BLaER1 treated with 17β-estradiol and CSF1 and Interleukin-3, amounts not matched to agents 10 nM and 100 nM (cell line): ENCODE data around the gene CNOT2.
"Not testable (repeated sequence)": the region's sequence is repeated elsewhere in the genome, so short reads cannot be mapped to it uniquely, and the experiment has no call there.

Source experiments
- H3K27ac ChIP-seq, 11 experiments: shearing (Covaris generic); formaldehyde crosslinking; 2 replicates each; pipeline ENCODE4 v1.8.1; 2022
- H3K27me3 ChIP-seq, 11 experiments: shearing (Covaris generic); formaldehyde crosslinking; 2 replicates each; pipeline ENCODE4 v1.8.1; 2022
- H3K36me3 ChIP-seq, 11 experiments: shearing (Covaris generic); formaldehyde crosslinking; 2 replicates each; pipeline ENCODE4 v1.8.1; 2022
- H3K4me1 ChIP-seq, 10 experiments: shearing (Covaris generic); formaldehyde crosslinking; 2 replicates each; pipeline ENCODE4 v1.8.1; 2022
- H3K4me2 ChIP-seq, 11 experiments: shearing (Covaris generic); formaldehyde crosslinking; 2 replicates each; pipeline ENCODE4 v1.8.1; 2022
- H3K4me3 ChIP-seq, 10 experiments: shearing (Covaris generic); formaldehyde crosslinking; 2 replicates each; pipeline ENCODE4 v1.8.1; 2022
- H3K9ac ChIP-seq, 11 experiments: shearing (Covaris generic); formaldehyde crosslinking; 2 replicates each; pipeline ENCODE4 v1.8.1; 2022
- H3K9me3 ChIP-seq, 11 experiments: shearing (Covaris generic); formaldehyde crosslinking; replicated peaks in 1 of 11; 2 replicates each; pipeline ENCODE4 v1.8.1; 2022
- H4K20me1 ChIP-seq, 11 experiments: shearing (Covaris generic); formaldehyde crosslinking; 2 replicates each; pipeline ENCODE4 v1.8.1; 2022
- Cebpa-rat ChIP-seq, 11 experiments: shearing (Covaris generic); IDR thresholded peaks; 2 replicates each; pipeline ENCODE4 v1.8.1; 2022

Gene CNOT2

GRCh38 chr12:70271025-70271424 is 27.8 kb downstream of the CNOT2 start:
- peaks cover 0 to 32% (median 10%) of the 10 kb centered on the region in 11 experiments; a peak in 12 of 22 replicates for H3K9me3 ChIP-seq
- peaks cover 73 to 100% (median 99%) of the 10 kb centered on the region in 11 experiments for H4K20me1 ChIP-seq
- no peak for TF ChIP-seq Cebpa-rat (IDR thresholded peaks at IDR 0.05)
- no peaks in the 10 kb centered on the region for H3K4me1 ChIP-seq
- H3K27me3 ChIP-seq = no peaks in the 10 kb centered on the region
- H3K36me3 ChIP-seq = peaks cover 0 to 58% (median 50%) of the 10 kb centered on the region in 11 experiments; a peak in 18 of 22 replicates
- H3K4me2 ChIP-seq = no peak overlapping the region
- no peak overlapping the region for H3K9ac ChIP-seq
- H3K4me3 ChIP-seq = no peak overlapping the region
- H3K27ac ChIP-seq = no peak overlapping the region

GRCh38 chr12:70272510-70272909 is 29.3 kb downstream of the CNOT2 start:
- Histone ChIP-seq H3K36me3 (peaks cover 0 to 51% (median 37%) of the 10 kb centered on the region in 11 experiments; a peak in 18 of 22 replicates), H4K20me1 (peaks cover 70 to 100% (median 98%) of the 10 kb centered on the region in 11 experiments), H3K4me2 (no peak overlapping the region)

GRCh38 chr12:70275045-70275444 is 31.8 kb downstream of the CNOT2 start:
- Histone ChIP-seq H3K4me1 (no peaks in the 10 kb centered on the region), H4K20me1 (peaks cover 52 to 100% (median 95%) of the 10 kb centered on the region in 11 experiments; a peak in 21 of 22 replicates), H3K4me3 (no peak overlapping the region), H3K9ac (no peak overlapping the region), H3K36me3 (peaks cover 19 to 73% (median 55%) of the 10 kb centered on the region in 11 experiments; a peak in 21 of 22 replicates), H3K27ac (no peak overlapping the region), H3K9me3 (peaks cover 0 to 26% (median 5%) of the 10 kb centered on the region in 11 experiments; a peak in 6 of 22 replicates), H3K27me3 (no peaks in the 10 kb centered on the region), H3K4me2 (no peak overlapping the region)
- TF ChIP-seq Cebpa-rat (IDR thresholded peaks at IDR 0.05) = no peak

More at GRCh38 chr12:70272510-70272909, 29.3 kb downstream of the CNOT2 start:
- Histone ChIP-seq H3K9ac (no peak overlapping the region), H3K27ac (no peak overlapping the region), H3K27me3 (no peaks in the 10 kb centered on the region), H3K4me3 (no peak overlapping the region), H3K9me3 (peaks cover 0 to 26% (median 5%) of the 10 kb centered on the region in 11 experiments; a peak in 6 of 22 replicates), H3K4me1 (no peaks in the 10 kb centered on the region)
- TF ChIP-seq Cebpa-rat (IDR thresholded peaks at IDR 0.05) = no peak

GRCh38 chr12:70277973-70278372 is 34.7 kb downstream of the CNOT2 start:
- peaks cover 35 to 81% (median 58%) of the 10 kb centered on the region in 11 experiments; a peak in 21 of 22 replicates for H3K36me3 ChIP-seq
- H4K20me1 ChIP-seq = peaks cover 33 to 100% (median 92%) of the 10 kb centered on the region in 11 experiments; a peak in 20 of 22 replicates

GRCh38 chr12:70278945-70279344 is 35.7 kb downstream of the CNOT2 start:
- Histone ChIP-seq H3K4me1 (no peaks in the 10 kb centered on the region), H3K9ac (no peak overlapping the region), H3K27me3 (no peaks in the 10 kb centered on the region), H3K27ac (no peak overlapping the region), H4K20me1 (peaks cover 30 to 100% (median 89%) of the 10 kb centered on the region in 11 experiments; a peak in 20 of 22 replicates), H3K4me2 (no peak overlapping the region), H3K9me3 (peaks cover 0 to under 1% (median 0%) of the 10 kb centered on the region in 11 experiments; a peak in 2 of 22 replicates), H3K36me3 (peaks cover 38 to 83% (median 58%) of the 10 kb centered on the region in 11 experiments), H3K4me3 (no peak overlapping the region)
- TF ChIP-seq Cebpa-rat (IDR thresholded peaks at IDR 0.05) = no peak

More at GRCh38 chr12:70277973-70278372, 34.7 kb downstream of the CNOT2 start:
- no peak for TF ChIP-seq Cebpa-rat (IDR thresholded peaks at IDR 0.05)
- H3K4me3 ChIP-seq = no peak overlapping the region
- H3K27me3 ChIP-seq = no peaks in the 10 kb centered on the region
- H3K27ac ChIP-seq = no peak overlapping the region
- no peaks in the 10 kb centered on the region for H3K4me1 ChIP-seq
- no peak overlapping the region for H3K9ac ChIP-seq
- H3K9me3 ChIP-seq = peaks cover 0 to 6% (median 0%) of the 10 kb centered on the region in 11 experiments; a peak in 3 of 22 replicates
- H3K4me2 ChIP-seq = no peak overlapping the region

GRCh38 chr12:70283232-70283631 is 40.0 kb downstream of the CNOT2 start:
- Histone ChIP-seq H3K27ac (no peak overlapping the region), H3K9me3 (peaks cover 0 to 10% (median 6%) of the 10 kb centered on the region in 11 experiments; a peak in 10 of 22 replicates), H4K20me1 (peaks cover 15 to 95% (median 64%) of the 10 kb centered on the region in 11 experiments; a peak in 19 of 22 replicates), H3K36me3 (peaks cover 66 to 97% (median 83%) of the 10 kb centered on the region in 11 experiments), H3K27me3 (no peaks in the 10 kb centered on the region), H3K4me3 (no peak overlapping the region), H3K9ac (no peak overlapping the region), H3K4me1 (no peaks in the 10 kb centered on the region), H3K4me2 (no peak overlapping the region)
- TF ChIP-seq Cebpa-rat (IDR thresholded peaks at IDR 0.05) = no peak

- Histone ChIP-seq H3K27me3 (no peaks in the 10 kb centered on the region), H3K36me3 (peaks cover 63 to 97% (median 80%) of the 10 kb centered on the region in 11 experiments), H3K9me3 (peaks cover 0 to 26% (median 14%) of the 10 kb centered on the region in 11 experiments; a peak in 13 of 22 replicates), H4K20me1 (peaks cover 8 to 89% (median 60%) of the 10 kb centered on the region in 11 experiments; a peak in 15 of 22 replicates), H3K27ac (no peak overlapping the region), H3K4me2 (no peak overlapping the region), H3K4me3 (no peak overlapping the region), H3K9ac (no peak overlapping the region), H3K4me1 (peaks cover 0 to 13% (median 5%) of the 10 kb centered on the region in 10 experiments; a peak in 9 of 20 replicates)
- TF ChIP-seq Cebpa-rat (IDR thresholded peaks at IDR 0.05) = no peak
Measured at GRCh38 chr12:70288817-70289216, 45.6 kb downstream of the CNOT2 start.

GRCh38 chr12:70290116-70290515 is 46.9 kb downstream of the CNOT2 start:
- peaks cover 0 to 30% (median 14%) of the 10 kb centered on the region in 11 experiments; a peak in 13 of 22 replicates for H3K9me3 ChIP-seq
- H3K36me3 ChIP-seq = peaks cover 61 to 97% (median 79%) of the 10 kb centered on the region in 11 experiments
- H3K27me3 ChIP-seq = no peaks in the 10 kb centered on the region
- peaks cover 0 to 13% (median 5%) of the 10 kb centered on the region in 10 experiments; a peak in 9 of 20 replicates for H3K4me1 ChIP-seq
- H3K4me3 ChIP-seq = no peak overlapping the region
- H4K20me1 ChIP-seq = peaks cover 15 to 89% (median 55%) of the 10 kb centered on the region in 11 experiments; a peak in 15 of 22 replicates
- no peak overlapping the region for H3K27ac ChIP-seq
- TF ChIP-seq Cebpa-rat (IDR thresholded peaks at IDR 0.05) = no peak
- H3K4me2 ChIP-seq = peak overlapping the region in 1 of 11 experiments; percentile 28; a peak in 2 of 22 replicates
- H3K9ac ChIP-seq = no peak overlapping the region

GRCh38 chr12:70292017-70292776 is 49.0 kb downstream of the CNOT2 start:
- H3K4me3 ChIP-seq = no peak overlapping the region
- H3K9me3 ChIP-seq = peaks cover 0 to 34% (median 18%) of the 10 kb centered on the region in 11 experiments; a peak in 17 of 22 replicates
- no peak overlapping the region for H3K27ac ChIP-seq
- peaks cover 56 to 94% (median 80%) of the 10 kb centered on the region in 11 experiments for H3K36me3 ChIP-seq
- H3K4me1 ChIP-seq = peaks cover 0 to 13% (median 5%) of the 10 kb centered on the region in 10 experiments; a peak in 9 of 20 replicates
- TF ChIP-seq Cebpa-rat (IDR thresholded peaks at IDR 0.05) = no peak
- H3K27me3 ChIP-seq = no peaks in the 10 kb centered on the region
- no peak overlapping the region for H3K9ac ChIP-seq
- H4K20me1 ChIP-seq = peaks cover 8 to 81% (median 50%) of the 10 kb centered on the region in 11 experiments; a peak in 15 of 22 replicates
- H3K4me2 ChIP-seq = no peak overlapping the region

GRCh38 chr12:70304684-70305555 is 61.7 kb downstream of the CNOT2 start:
- H3K27ac ChIP-seq = not testable (repeated sequence)

More at GRCh38 chr12:70304684-70305555, 61.7 kb downstream of the CNOT2 start:
- H3K9ac ChIP-seq, H3K4me1 ChIP-seq, H3K4me2 ChIP-seq, H3K27me3 ChIP-seq: not testable (repeated sequence)
- Histone ChIP-seq H4K20me1 (peaks cover 8 to 57% (median 48%) of the 10 kb centered on the region in 11 experiments; a peak in 17 of 22 replicates), H3K36me3 (peaks cover 33 to 66% (median 43%) of the 10 kb centered on the region in 11 experiments; a peak in 21 of 22 replicates), H3K4me3 (0 out of 20 replicates have a peak overlapping the region, but pooled peaks of 1 of the 10 experiments have one; percentile 10), H3K9me3 (peaks cover 19 to 48% (median 35%) of the 10 kb centered on the region in 11 experiments)
